ENCODE data around the gene NHSL2.

DNA sequence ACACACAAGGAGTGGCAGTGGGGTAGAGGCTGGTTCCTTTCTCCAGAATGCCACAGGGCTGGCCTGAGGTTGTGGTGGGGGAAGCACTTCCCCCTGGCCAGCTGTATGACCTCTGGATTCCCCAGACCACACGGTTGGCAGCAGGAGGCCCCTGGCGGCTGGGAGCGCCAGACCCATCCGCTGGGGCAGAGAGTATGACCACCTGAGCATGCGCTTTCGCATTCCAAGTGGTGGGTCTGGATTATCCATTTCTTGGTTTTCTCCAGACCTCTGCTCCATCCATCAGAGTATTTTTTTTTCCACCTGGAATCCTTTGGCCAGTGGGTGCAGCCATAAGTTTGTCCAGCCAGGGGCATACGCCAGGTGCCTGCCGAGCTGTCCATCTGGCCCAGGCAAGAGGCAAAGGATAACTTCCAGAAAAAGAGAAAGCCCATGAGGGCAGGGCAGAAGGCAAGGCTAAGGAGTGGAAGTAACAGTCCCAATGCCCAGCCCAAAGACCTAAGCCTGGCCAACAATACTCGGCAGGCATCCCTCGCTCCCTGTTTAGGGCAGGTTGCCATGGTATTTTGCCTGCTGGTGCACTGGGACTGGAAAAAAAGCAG is 39.3 kb downstream of the NHSL2 start:
- TF ChIP-seq, protein P1, sequence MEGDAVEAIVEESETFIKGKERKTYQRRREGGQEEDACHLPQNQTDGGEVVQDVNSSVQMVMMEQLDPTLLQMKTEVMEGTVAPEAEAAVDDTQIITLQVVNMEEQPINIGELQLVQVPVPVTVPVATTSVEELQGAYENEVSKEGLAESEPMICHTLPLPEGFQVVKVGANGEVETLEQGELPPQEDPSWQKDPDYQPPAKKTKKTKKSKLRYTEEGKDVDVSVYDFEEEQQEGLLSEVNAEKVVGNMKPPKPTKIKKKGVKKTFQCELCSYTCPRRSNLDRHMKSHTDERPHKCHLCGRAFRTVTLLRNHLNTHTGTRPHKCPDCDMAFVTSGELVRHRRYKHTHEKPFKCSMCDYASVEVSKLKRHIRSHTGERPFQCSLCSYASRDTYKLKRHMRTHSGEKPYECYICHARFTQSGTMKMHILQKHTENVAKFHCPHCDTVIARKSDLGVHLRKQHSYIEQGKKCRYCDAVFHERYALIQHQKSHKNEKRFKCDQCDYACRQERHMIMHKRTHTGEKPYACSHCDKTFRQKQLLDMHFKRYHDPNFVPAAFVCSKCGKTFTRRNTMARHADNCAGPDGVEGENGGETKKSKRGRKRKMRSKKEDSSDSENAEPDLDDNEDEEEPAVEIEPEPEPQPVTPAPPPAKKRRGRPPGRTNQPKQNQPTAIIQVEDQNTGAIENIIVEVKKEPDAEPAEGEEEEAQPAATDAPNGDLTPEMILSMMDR (IDR thresholded peaks at IDR 0.05) = no peak
- TF ChIP-seq POLR2AphosphoS5 (IDR thresholded peaks at IDR 0.05) = no peak
